Lower leg skin (tissue), 3 donors: ENCODE results near the gene MPP1.

Source experiments
- POLR2A ChIP-seq, 2 donors: fragments of 450-650 bp; IDR thresholded peaks; one replicate each; pipeline ENCODE4 v1.6.1; 2016 to 2017; ENCODE audit warnings: antibody characterized with exemption in 2 of 2, mild to moderate bottlenecking in 1 of 2, moderate library complexity in 1 of 2
- TF ChIP-seq, protein P1 (sequence below), 3 donors: fragments of 450-650 bp; IDR thresholded peaks; one replicate each; pipeline ENCODE4 v1.5.1; 2016; ENCODE audit warnings: antibody characterized with exemption in 3 of 3, mild to moderate bottlenecking in 3 of 3, moderate library complexity in 2 of 3

GRCh38 chrX:154824638-154825037 is 19.4 kb upstream of the MPP1 start:
- no peak for TF ChIP-seq POLR2A (IDR thresholded peaks at IDR 0.05)
- TF ChIP-seq, protein P1, sequence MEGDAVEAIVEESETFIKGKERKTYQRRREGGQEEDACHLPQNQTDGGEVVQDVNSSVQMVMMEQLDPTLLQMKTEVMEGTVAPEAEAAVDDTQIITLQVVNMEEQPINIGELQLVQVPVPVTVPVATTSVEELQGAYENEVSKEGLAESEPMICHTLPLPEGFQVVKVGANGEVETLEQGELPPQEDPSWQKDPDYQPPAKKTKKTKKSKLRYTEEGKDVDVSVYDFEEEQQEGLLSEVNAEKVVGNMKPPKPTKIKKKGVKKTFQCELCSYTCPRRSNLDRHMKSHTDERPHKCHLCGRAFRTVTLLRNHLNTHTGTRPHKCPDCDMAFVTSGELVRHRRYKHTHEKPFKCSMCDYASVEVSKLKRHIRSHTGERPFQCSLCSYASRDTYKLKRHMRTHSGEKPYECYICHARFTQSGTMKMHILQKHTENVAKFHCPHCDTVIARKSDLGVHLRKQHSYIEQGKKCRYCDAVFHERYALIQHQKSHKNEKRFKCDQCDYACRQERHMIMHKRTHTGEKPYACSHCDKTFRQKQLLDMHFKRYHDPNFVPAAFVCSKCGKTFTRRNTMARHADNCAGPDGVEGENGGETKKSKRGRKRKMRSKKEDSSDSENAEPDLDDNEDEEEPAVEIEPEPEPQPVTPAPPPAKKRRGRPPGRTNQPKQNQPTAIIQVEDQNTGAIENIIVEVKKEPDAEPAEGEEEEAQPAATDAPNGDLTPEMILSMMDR (IDR thresholded peaks at IDR 0.05), result no peak
